Right kidney (tissue), 1 donor: ENCODE measurements around the gene STAP1.
"Not testable (repeated sequence)": the region's sequence is repeated elsewhere in the genome, so short reads cannot be mapped to it uniquely, and the experiment has no call there.

Experiments used
- DNase-seq: peaks from one replicate; pipeline ENCODE4 v3.0.0-alpha.2; 2016

The STAP1 gene

GRCh38 chr4:67632492-67632891 lies 74.0 kb downstream of the STAP1 start:
- DNase-seq, result no peak

DNA sequence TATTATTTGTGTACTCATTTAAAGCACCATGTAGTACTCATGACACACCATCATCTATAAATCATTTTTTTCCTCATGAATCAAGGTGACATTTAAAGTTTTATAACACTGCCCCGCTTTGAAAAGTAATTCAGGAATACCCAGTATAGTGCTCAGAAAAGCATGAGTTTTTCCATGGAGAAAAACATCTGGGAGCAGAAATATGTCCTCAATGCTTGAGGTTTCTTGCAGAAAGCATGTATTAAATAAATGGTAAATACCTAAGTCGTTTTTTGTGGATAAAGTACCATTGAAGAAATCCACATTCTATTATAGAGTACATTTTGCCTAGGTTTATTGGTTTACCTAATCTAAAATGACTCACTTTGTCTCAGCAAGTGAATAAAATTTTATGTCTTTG lies 76.2 kb downstream of the STAP1 start:
- DNase-seq, result no peak

GRCh38 chr4:67635331-67635730 lies 76.8 kb downstream of the STAP1 start:
- DNase-seq, result no peak

DNA sequence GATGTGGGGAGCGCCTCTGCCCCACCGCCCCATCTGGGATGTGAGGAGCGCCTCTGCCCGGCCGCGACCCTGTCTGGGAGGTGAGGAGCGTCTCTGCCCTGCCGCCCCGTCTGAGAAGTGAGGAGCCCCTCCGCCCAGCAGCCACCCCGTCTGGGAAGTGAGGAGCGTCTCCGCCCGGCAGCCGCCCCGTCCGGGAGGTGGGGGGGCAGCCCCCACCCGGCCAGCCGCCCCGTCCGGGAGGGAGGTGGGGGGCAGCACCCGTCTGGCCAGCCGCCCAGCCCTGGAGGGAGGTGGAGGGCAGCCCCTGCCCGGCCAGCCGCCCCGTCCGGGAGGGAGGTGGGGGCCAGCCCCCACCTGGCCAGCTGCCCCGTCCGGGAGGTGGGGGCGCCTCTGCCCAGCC lies 78.5 kb downstream of the STAP1 start:
- DNase-seq, result not testable (repeated sequence)

GRCh38 chr4:67638136-67638535 lies 79.6 kb downstream of the STAP1 start:
- no peak for DNase-seq

GRCh38 chr4:67651536-67651935 lies 93.0 kb downstream of the STAP1 start:
- DNase-seq, result no peak
